ENCODE data around the gene IKZF1.

The IKZF1 gene

DNA sequence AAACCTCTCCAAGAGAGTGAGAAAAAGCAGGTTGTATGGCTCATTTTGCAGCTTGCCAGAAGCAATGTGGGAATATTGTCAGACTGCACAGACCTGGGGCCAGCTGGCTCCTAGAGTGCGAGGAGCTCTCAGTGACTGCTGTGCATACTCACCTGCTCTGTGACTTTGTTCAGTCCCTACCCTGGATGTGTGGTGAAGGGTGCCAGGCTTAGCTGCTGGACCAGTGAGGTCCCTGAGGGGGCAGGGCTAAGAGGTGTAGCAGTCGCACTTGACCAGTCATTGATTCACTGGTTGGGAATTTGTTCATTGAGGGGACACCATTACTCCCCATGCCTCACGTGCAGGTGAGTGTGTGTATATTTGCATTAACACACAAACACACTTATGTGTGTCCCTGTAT lies 60.1 kb downstream of the IKZF1 start:
- no peak for DNase-seq (ENCODE audit: low spot score)

GRCh38 chr7:50366311-50366710 lies 61.8 kb downstream of the IKZF1 start:
- no peak for DNase-seq (ENCODE audit: low spot score)

More for the DNA sequence above, 60.1 kb downstream of the IKZF1 start:
- TF ChIP-seq, protein P1, sequence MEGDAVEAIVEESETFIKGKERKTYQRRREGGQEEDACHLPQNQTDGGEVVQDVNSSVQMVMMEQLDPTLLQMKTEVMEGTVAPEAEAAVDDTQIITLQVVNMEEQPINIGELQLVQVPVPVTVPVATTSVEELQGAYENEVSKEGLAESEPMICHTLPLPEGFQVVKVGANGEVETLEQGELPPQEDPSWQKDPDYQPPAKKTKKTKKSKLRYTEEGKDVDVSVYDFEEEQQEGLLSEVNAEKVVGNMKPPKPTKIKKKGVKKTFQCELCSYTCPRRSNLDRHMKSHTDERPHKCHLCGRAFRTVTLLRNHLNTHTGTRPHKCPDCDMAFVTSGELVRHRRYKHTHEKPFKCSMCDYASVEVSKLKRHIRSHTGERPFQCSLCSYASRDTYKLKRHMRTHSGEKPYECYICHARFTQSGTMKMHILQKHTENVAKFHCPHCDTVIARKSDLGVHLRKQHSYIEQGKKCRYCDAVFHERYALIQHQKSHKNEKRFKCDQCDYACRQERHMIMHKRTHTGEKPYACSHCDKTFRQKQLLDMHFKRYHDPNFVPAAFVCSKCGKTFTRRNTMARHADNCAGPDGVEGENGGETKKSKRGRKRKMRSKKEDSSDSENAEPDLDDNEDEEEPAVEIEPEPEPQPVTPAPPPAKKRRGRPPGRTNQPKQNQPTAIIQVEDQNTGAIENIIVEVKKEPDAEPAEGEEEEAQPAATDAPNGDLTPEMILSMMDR (IDR thresholded peaks at IDR 0.05; ENCODE audit: extremely low read depth, missing control alignments), result no peak

DNA sequence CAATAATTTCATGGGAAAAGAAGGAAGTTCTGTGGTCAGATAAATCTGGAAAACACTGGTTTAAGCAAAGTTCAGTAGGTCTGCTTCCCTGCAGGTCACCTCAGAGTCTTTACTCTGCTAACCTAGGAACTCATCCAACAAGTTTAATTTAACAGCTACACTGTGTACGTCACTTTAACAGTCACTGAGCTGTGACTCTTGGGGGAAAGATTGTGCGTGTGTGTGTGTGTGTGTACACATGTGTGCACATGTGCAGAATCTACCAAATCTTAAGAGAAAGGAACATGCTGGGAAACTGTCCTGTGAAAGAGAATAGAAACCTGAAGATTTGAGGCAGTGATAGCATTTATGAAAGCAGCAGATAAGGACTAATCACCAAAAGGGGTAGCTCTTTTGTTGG lies 62.6 kb downstream of the IKZF1 start:
- no peak for DNase-seq (ENCODE audit: low spot score)
- TF ChIP-seq, protein P1 (IDR thresholded peaks at IDR 0.05; ENCODE audit: extremely low read depth, missing control alignments), result no peak

More at GRCh38 chr7:50366311-50366710, 61.8 kb downstream of the IKZF1 start:
- TF ChIP-seq, protein P1 (IDR thresholded peaks at IDR 0.05; ENCODE audit: extremely low read depth, missing control alignments), result no peak

DNA sequence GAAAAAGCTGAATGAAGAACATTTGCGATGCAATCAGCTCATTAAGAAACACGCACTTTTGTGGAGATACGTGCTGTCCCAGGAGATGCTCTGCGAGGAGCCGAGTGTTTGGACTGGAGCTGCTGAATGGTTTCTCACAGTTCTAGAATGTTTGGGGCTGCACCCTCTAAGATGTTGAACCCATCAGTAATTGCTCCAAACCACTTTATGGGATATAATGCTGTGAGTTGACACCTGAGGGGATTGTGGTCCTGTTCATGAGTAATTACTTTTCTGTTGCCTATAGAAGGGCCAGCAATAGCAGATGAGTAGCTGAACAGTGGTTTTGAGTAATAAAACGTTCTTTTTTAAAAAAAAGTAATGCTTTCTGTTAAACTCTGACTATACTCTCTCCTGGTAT lies 63.1 kb downstream of the IKZF1 start:
- TF ChIP-seq, protein P1 (IDR thresholded peaks at IDR 0.05; ENCODE audit: extremely low read depth, missing control alignments), result no peak

GRCh38 chr7:50368366-50368765 lies 63.9 kb downstream of the IKZF1 start:
- TF ChIP-seq, protein P1 (IDR thresholded peaks at IDR 0.05; ENCODE audit: extremely low read depth, missing control alignments), result no peak
- no peak for DNase-seq (ENCODE audit: low spot score)

More for the DNA sequence above, 63.1 kb downstream of the IKZF1 start:
- DNase-seq (ENCODE audit: low spot score), result no peak

- peak; percentile 45 for DNase-seq (ENCODE audit: low spot score)
- TF ChIP-seq, protein P1 (IDR thresholded peaks at IDR 0.05; ENCODE audit: extremely low read depth, missing control alignments), result peak; percentile 57
These were observed 64.9 kb downstream of the IKZF1 start for GRCh38 chr7:50369143-50370026.

GRCh38 chr7:50370884-50371283 lies 66.4 kb downstream of the IKZF1 start:
- TF ChIP-seq, protein P1 (IDR thresholded peaks at IDR 0.05; ENCODE audit: extremely low read depth, missing control alignments), result no peak
- no peak for DNase-seq (ENCODE audit: low spot score)

All from GM20000 (cell line).